ENCODE data around the gene GOLGB1.
"Not testable (repeated sequence)": the region's sequence is repeated elsewhere in the genome, so short reads cannot be mapped to it uniquely, and the experiment has no call there.

Gene GOLGB1

GRCh38 chr3:121748680-121749275, 763 bp downstream of the GOLGB1 start:
- Histone ChIP-seq H3K9me3 (ENCODE audit: control insufficient read depth, insufficient read depth, low read length) (no peaks in the 10 kb centered on the region), H3F3A (ENCODE audit: control insufficient read depth, insufficient read depth) (no peaks in the 10 kb centered on the region; the same call in 1 of the 2 replicates), H4K20me1 (ENCODE audit: control insufficient read depth, insufficient read depth, low read depth, low read length) (no peaks in the 10 kb centered on the region), H3K4me1 (ENCODE audit: control insufficient read depth, low read length) (peaks cover 21% of the 10 kb centered on the region), H3K4me3 (ENCODE audit: low read length) (peak overlapping the region; percentile 95), H3K27ac (ENCODE audit: low read depth, low read length) (peak overlapping the region; percentile 12; the same call in 1 of the 2 replicates), H3K79me2 (ENCODE audit: control insufficient read depth, low read length) (peaks cover 51% of the 10 kb centered on the region), H3K36me3 (ENCODE audit: control insufficient read depth, low read length) (peaks cover 5% of the 10 kb centered on the region; the same call in 1 of the 2 replicates), H3K4me2 (ENCODE audit: low read length) (peak overlapping the region; percentile 84), H3K9me2 (replicated peaks; ENCODE audit: control insufficient read depth, low read length) (no peaks in the 10 kb centered on the region), H3K27me3 (ENCODE audit: control insufficient read depth, low read length) (no peaks in the 10 kb centered on the region)
- TF ChIP-seq CTCF (IDR thresholded peaks at IDR 0.05; ENCODE audit: low read depth, low read length, poor library complexity, severe bottlenecking) (no peak), EZH2phosphoT487 (IDR thresholded peaks at IDR 0.05; ENCODE audit: borderline replicate concordance, low read length) (no peak)

- Histone ChIP-seq H3K79me2 (ENCODE audit: control insufficient read depth, low read length) (peaks cover 54% of the 10 kb centered on the region), H3K36me3 (ENCODE audit: control insufficient read depth, low read length) (peaks cover 5% of the 10 kb centered on the region), H3K4me1 (ENCODE audit: control insufficient read depth, low read length) (peaks cover 21% of the 10 kb centered on the region), H3K4me3 (ENCODE audit: low read length) (peak overlapping the region; percentile 95), H3F3A (ENCODE audit: control insufficient read depth, insufficient read depth) (no peaks in the 10 kb centered on the region; the same call in 1 of the 2 replicates), H3K27me3 (ENCODE audit: control insufficient read depth, low read length) (no peaks in the 10 kb centered on the region), H3K9me3 (ENCODE audit: control insufficient read depth, insufficient read depth, low read length) (no peaks in the 10 kb centered on the region), H3K9me2 (replicated peaks; ENCODE audit: control insufficient read depth, low read length) (no peaks in the 10 kb centered on the region), H3K27ac (ENCODE audit: low read depth, low read length) (no peak overlapping the region), H3K4me2 (ENCODE audit: low read length) (peak overlapping the region; percentile 84), H4K20me1 (ENCODE audit: control insufficient read depth, insufficient read depth, low read depth, low read length) (no peaks in the 10 kb centered on the region)
- TF ChIP-seq EZH2phosphoT487 (IDR thresholded peaks at IDR 0.05; ENCODE audit: borderline replicate concordance, low read length) (no peak), CTCF (IDR thresholded peaks at IDR 0.05; ENCODE audit: low read depth, low read length, poor library complexity, severe bottlenecking) (no peak)
These were observed 1.6 kb downstream of the GOLGB1 start for GRCh38 chr3:121747976-121748375.

GRCh38 chr3:121743106-121743505, 6.4 kb downstream of the GOLGB1 start:
- H3K9me2 ChIP-seq (replicated peaks; ENCODE audit: control insufficient read depth, low read length); H3K36me3 ChIP-seq (ENCODE audit: control insufficient read depth, low read length); H3K9me3 ChIP-seq (ENCODE audit: control insufficient read depth, insufficient read depth, low read length); H3K27ac ChIP-seq (ENCODE audit: low read depth, low read length); H4K20me1 ChIP-seq (ENCODE audit: control insufficient read depth, insufficient read depth, low read depth, low read length); H3K4me2 ChIP-seq (ENCODE audit: low read length); H3K4me3 ChIP-seq (ENCODE audit: low read length); H3K27me3 ChIP-seq (ENCODE audit: control insufficient read depth, low read length): not testable (repeated sequence)
- peaks cover 29% of the 10 kb centered on the region for H3K4me1 ChIP-seq (ENCODE audit: control insufficient read depth, low read length)
- H3F3A ChIP-seq (ENCODE audit: control insufficient read depth, insufficient read depth) = peaks cover 11% of the 10 kb centered on the region
- H3K79me2 ChIP-seq (ENCODE audit: control insufficient read depth, low read length) = peaks cover 72% of the 10 kb centered on the region

- H3K27me3 ChIP-seq (ENCODE audit: control insufficient read depth, low read length) = no peaks in the 10 kb centered on the region
- TF ChIP-seq CTCF (IDR thresholded peaks at IDR 0.05; ENCODE audit: low read depth, low read length, poor library complexity, severe bottlenecking) (no peak), EZH2phosphoT487 (IDR thresholded peaks at IDR 0.05; ENCODE audit: borderline replicate concordance, low read length) (no peak)
- no peaks in the 10 kb centered on the region for H4K20me1 ChIP-seq (ENCODE audit: control insufficient read depth, insufficient read depth, low read depth, low read length)
- no peak overlapping the region for H3K4me3 ChIP-seq (ENCODE audit: low read length)
- no peaks in the 10 kb centered on the region; the same call in 1 of the 2 replicates for H3K36me3 ChIP-seq (ENCODE audit: control insufficient read depth, low read length)
- no peaks in the 10 kb centered on the region for H3K9me2 ChIP-seq (replicated peaks; ENCODE audit: control insufficient read depth, low read length)
- H3K79me2 ChIP-seq (ENCODE audit: control insufficient read depth, low read length) = peaks cover 75% of the 10 kb centered on the region
- H3K4me1 ChIP-seq (ENCODE audit: control insufficient read depth, low read length) = peaks cover 41% of the 10 kb centered on the region
- H3K4me2 ChIP-seq (ENCODE audit: low read length) = no peak overlapping the region
- H3F3A ChIP-seq (ENCODE audit: control insufficient read depth, insufficient read depth) = peaks cover 11% of the 10 kb centered on the region
- no peaks in the 10 kb centered on the region for H3K9me3 ChIP-seq (ENCODE audit: control insufficient read depth, insufficient read depth, low read length)
- H3K27ac ChIP-seq (ENCODE audit: low read depth, low read length) = no peak overlapping the region
These were observed 8.6 kb downstream of the GOLGB1 start for GRCh38 chr3:121740896-121741295.
